Brain microvascular endothelial cell (primary cell): Measurements from ENCODE around the gene KERA.

Experiments
- DNase-seq: peaks from one replicate; pipeline ENCODE4 v3.0.0-alpha.2; 2020
- H3K27ac ChIP-seq: fragments of 250-450 bp; sonication (Bioruptor Pico); 2 replicates; pipeline ENCODE4 v1.5.1; 2020; ENCODE audit warnings: mild to moderate bottlenecking, moderate library complexity
- H3K27me3 ChIP-seq: fragments of 250-450 bp; sonication (Bioruptor Pico); replicated peaks from 2 replicates; pipeline ENCODE4 v1.5.1; 2020; ENCODE audit warnings: mild to moderate bottlenecking
- H3K36me3 ChIP-seq: fragments of 250-450 bp; sonication (Bioruptor Pico); replicated peaks from 2 replicates; pipeline ENCODE4 v1.5.1; 2020; ENCODE audit warnings: mild to moderate bottlenecking
- H3K4me3 ChIP-seq: 2 replicates; pipeline ENCODE4 v1.5.1; 2011; ENCODE audit warnings: low read depth, mild to moderate bottlenecking, control low read depth, low read length, moderate library complexity
- in situ Hi-C: cut with HindIII; loops from 2 replicates; pipeline ENCODE4 v1.10.0; 2017; ENCODE audit warnings: low sequenced_read_pairs, low pct_ligation_motif_present
- TF ChIP-seq, protein P1 (sequence below): IDR thresholded peaks from 2 replicates; pipeline ENCODE4 v1.5.1; 2011; ENCODE audit warnings: low read depth, mild to moderate bottlenecking, moderate library complexity, low read length, control low read depth, inconsistent platforms; ENCODE audit errors: missing control alignments

Gene KERA

DNA sequence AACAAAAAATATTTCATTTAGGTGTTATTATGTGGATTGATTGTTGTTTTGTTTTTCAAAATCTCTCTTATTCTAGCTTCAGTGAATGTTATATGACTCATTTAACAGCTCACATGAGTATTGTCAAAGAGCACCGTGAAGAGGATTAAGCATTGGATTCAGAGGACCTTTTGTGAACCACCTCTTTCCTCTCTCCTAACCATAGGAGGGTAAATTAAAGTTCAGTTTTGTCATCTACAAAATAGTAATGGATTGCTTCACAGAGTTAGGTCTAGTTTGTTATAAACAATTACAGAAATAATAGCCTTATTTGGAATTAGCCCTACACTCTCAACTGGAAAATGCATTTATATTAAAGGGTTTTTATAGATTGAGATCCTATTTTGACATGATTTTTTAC is 962 bp upstream of the KERA start:
- in situ Hi-C loops, result no loop called here
- H3K4me3 ChIP-seq, result no peak overlapping the region
- no peaks in the 10 kb centered on the region for H3K36me3 ChIP-seq
- TF ChIP-seq, protein P1, sequence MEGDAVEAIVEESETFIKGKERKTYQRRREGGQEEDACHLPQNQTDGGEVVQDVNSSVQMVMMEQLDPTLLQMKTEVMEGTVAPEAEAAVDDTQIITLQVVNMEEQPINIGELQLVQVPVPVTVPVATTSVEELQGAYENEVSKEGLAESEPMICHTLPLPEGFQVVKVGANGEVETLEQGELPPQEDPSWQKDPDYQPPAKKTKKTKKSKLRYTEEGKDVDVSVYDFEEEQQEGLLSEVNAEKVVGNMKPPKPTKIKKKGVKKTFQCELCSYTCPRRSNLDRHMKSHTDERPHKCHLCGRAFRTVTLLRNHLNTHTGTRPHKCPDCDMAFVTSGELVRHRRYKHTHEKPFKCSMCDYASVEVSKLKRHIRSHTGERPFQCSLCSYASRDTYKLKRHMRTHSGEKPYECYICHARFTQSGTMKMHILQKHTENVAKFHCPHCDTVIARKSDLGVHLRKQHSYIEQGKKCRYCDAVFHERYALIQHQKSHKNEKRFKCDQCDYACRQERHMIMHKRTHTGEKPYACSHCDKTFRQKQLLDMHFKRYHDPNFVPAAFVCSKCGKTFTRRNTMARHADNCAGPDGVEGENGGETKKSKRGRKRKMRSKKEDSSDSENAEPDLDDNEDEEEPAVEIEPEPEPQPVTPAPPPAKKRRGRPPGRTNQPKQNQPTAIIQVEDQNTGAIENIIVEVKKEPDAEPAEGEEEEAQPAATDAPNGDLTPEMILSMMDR, result no peak
- DNase-seq, result no peak
- H3K27me3 ChIP-seq, result no peaks in the 10 kb centered on the region
- no peak overlapping the region for H3K27ac ChIP-seq

DNA sequence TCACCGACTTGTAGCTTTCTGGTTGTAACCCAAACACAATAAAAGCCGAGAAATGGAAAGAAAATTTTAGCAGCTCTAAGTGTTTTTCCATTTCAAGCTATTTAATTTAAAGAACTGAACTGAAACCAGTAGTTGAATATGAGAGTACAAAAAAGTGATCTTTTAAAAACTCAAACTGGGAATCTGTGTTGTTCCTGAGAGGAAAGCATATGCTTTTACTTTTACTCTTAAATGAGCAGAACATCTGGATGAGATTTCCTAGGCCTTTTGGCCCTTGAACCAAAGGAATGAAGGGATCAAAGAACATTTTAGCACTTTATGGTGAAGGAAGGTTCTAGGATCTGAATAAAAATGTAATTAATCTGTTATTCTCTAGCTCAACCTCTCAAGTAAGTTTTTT is 1.3 kb downstream of the KERA start:
- TF ChIP-seq, protein P1, result no peak
- H3K27me3 ChIP-seq, result no peaks in the 10 kb centered on the region
- H3K27ac ChIP-seq, result no peak overlapping the region
- DNase-seq, result no peak
- in situ Hi-C loops, result no loop called here
- no peaks in the 10 kb centered on the region for H3K36me3 ChIP-seq
- H3K4me3 ChIP-seq, result no peak overlapping the region

DNA sequence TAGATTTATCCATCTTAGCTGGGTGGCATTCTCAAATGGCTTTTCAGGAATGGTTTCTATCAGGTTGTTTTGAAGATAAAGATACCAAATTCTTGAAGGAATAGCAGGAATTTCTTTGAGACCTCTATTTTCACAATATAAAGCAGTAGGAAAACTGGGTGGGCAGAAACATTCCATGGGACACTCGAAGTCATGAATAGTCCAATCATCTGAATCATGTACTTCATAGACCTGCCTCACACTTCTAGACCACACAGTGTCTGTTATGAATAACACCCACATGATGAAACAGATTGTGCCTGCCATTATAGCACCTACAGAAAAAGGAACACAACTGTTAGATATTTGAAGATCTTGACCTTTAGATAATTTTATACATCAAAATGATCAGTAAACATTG is 1.8 kb downstream of the KERA start:
- DNase-seq, result no peak
- H3K36me3 ChIP-seq, result no peaks in the 10 kb centered on the region
- H3K27me3 ChIP-seq, result no peaks in the 10 kb centered on the region
- TF ChIP-seq, protein P1, result no peak
- in situ Hi-C loops, result no loop called here
- no peak overlapping the region for H3K27ac ChIP-seq
- no peak overlapping the region for H3K4me3 ChIP-seq

DNA sequence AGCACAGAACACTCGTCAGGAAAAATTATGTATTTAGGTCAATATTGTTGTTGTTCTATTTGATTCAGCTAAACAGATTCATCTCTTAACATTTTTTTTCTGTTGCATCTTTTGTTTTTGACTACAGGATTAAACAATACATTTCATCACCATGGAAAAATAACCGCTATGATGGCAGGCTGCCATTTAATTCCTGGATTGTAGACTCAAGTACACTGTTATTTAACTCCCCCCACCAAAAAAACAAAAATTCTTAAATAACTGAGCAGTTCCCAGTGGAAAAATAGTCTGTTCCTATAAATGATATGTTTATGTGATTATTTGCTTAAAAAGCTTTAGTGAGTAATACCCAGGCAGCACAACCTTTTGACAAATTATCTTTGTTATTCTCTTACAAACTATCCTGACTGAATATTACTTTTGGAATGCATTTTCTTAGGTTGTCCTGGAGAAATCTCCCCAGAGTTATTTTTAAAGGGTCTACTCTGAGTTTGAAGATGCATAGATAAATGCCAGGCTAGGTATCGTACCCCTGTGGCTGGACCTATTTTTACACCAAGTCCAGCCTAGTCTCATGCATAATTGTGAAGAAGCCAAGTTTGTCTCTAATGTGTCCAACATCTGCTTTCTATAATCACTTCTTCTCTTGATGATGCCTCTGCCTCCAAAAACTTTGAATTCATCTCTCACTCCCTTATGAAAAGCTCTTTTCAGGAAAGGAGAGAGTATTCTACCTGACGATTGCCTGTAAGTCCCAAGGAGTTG is 3.7 kb downstream of the KERA start:
- in situ Hi-C loops, result no loop called here
- DNase-seq, result peak; percentile 88
- Histone ChIP-seq H3K4me3 (no peak overlapping the region), H3K36me3 (no peaks in the 10 kb centered on the region), H3K27ac (no peak overlapping the region), H3K27me3 (no peaks in the 10 kb centered on the region)
- TF ChIP-seq, protein P1, result no peak

DNA sequence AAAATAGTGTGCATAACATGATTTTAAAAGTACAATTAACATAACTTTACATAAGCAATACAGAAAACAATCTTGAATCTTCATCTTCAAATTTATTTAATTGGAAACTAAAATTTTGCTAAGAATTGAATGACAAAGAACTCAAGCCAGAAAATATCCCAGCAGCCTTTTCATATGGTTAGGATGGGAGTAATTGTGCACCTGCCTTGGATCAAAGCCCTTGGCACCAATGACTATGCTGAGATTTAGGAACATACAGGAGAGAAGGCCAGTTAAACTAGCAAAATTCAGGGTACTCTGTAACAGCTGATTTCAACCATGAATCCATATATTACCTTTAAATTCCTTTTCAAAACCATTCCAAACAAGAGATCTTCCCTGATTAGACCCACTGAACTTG is 5.8 kb downstream of the KERA start:
- no peak overlapping the region for H3K4me3 ChIP-seq
- DNase-seq, result no peak
- in situ Hi-C loops, result no loop called here
- H3K27me3 ChIP-seq, result no peaks in the 10 kb centered on the region
- TF ChIP-seq, protein P1, result no peak
- H3K27ac ChIP-seq, result no peak overlapping the region
- no peaks in the 10 kb centered on the region for H3K36me3 ChIP-seq

DNA sequence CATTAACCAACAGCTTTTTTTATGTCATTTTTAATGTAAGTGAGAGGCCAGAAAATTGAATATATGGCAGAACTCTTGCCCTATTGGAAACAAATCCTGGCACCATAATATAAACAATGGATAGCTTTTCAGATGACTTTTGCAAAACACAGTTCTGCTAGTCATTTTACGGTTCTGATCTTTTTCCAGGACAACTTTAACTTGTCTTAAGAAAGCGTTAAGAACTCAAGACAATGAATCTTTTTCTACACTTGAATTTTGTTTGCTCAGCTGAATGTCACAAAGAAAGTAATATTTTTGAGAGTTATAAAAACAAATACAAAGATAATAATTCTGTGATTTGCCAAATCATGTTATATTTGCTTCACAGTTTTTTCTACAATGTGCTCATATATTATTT is 13.2 kb downstream of the KERA start:
- Histone ChIP-seq H3K27ac (no peak overlapping the region), H3K27me3 (no peaks in the 10 kb centered on the region), H3K4me3 (no peak overlapping the region), H3K36me3 (no peaks in the 10 kb centered on the region)
- in situ Hi-C loops, result no loop called here
- TF ChIP-seq, protein P1, result no peak
- DNase-seq, result no peak
